ENCODE data around the gene IFI27L1.
A peak's percentile ranks its signal among the peaks of the same experiment; 100 is the strongest.

Gene IFI27L1

DNA sequence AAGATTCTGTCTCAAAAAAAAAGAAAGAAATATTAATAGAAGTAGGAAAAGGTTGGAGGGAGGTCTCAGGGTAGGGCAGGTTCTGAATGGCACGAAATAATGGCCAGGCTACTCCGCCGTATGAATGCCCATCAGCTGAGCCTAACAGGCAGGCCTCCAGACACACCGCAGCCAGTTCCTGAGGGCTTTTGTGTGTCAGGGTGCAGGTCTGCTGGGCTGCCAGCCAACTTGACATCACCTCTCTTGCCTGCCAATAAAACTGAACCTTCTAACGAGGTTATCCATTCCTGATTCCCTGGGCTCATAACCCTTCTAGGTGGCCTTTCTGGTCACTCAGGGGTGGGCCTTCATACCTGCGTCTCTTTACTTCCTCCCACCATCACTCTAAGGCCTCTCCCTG is 32.4 kb downstream of the IFI27L1 start:
- TF ChIP-seq, protein P1, sequence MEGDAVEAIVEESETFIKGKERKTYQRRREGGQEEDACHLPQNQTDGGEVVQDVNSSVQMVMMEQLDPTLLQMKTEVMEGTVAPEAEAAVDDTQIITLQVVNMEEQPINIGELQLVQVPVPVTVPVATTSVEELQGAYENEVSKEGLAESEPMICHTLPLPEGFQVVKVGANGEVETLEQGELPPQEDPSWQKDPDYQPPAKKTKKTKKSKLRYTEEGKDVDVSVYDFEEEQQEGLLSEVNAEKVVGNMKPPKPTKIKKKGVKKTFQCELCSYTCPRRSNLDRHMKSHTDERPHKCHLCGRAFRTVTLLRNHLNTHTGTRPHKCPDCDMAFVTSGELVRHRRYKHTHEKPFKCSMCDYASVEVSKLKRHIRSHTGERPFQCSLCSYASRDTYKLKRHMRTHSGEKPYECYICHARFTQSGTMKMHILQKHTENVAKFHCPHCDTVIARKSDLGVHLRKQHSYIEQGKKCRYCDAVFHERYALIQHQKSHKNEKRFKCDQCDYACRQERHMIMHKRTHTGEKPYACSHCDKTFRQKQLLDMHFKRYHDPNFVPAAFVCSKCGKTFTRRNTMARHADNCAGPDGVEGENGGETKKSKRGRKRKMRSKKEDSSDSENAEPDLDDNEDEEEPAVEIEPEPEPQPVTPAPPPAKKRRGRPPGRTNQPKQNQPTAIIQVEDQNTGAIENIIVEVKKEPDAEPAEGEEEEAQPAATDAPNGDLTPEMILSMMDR (conservative IDR thresholded peaks at IDR 0.05; ENCODE audit: low read length): no peak

DNA sequence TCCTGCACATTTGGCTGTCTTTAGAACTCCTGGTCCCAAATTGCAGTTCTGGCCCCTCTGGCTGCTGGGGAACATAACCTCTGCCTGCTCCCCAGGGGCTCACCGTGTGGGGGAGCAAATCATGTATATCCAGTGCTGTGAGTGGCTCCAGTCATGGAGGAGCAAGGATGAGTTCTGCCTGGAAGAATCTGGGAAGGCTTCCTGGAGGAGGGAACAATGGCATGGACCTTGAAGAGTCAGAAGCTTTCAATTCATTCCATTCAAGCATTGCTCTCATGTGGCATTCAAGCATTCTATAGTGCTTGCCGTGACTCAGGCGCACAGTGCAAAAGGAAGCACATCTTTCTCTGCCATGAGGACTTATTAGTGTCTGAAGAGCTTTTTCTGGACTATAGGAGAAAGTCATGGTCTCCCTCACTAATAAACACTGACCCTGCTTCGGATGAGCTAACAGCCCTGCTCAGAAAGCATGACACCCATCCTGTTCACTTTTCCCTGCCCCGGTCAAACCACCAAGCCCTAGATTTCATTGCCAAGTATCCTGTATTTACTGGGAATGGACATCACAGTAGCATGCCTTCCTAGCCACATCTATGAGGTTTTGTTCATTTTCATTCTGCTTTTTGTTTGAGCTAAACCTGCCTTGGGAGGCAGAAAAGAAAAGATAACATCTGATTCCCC is 32.9 kb downstream of the IFI27L1 start:
- H3K4me3 ChIP-seq (ENCODE audit: low read length): no peak overlapping the region
- no peak for DNase-seq (ENCODE audit: low read depth)
- TF ChIP-seq, protein P1 (conservative IDR thresholded peaks at IDR 0.05; ENCODE audit: low read length): no peak

More for the DNA sequence above, 32.4 kb downstream of the IFI27L1 start:
- DNase-seq (ENCODE audit: low read depth): no peak
- H3K4me3 ChIP-seq (ENCODE audit: low read length): no peak overlapping the region

DNA sequence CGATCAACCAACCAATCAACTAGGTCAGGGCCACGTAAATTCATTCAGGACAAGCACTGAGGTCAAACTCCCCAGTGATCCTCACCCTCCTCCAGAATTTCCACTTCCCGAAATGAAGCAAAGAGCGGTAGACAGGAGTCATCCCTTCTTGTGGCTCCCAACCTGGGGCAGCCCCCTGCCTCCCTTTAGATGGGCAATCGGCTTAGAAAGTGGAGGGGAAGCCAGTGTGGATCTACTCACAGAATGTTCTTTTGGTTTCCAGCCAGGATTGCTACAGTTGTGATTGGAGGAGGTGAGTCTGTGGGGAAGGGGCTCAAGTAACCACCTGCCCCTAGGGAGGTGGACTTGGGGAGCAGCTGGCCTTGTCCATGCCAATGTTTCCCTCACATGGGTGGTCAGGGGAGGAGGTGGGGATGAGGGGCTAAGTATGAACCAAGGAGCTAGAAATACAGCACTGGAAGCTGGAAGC is 33.5 kb downstream of the IFI27L1 start:
- no peak for DNase-seq (ENCODE audit: low read depth)
- TF ChIP-seq, protein P1 (conservative IDR thresholded peaks at IDR 0.05; ENCODE audit: low read length): no peak
- H3K4me3 ChIP-seq (ENCODE audit: low read length): no peak overlapping the region

DNA sequence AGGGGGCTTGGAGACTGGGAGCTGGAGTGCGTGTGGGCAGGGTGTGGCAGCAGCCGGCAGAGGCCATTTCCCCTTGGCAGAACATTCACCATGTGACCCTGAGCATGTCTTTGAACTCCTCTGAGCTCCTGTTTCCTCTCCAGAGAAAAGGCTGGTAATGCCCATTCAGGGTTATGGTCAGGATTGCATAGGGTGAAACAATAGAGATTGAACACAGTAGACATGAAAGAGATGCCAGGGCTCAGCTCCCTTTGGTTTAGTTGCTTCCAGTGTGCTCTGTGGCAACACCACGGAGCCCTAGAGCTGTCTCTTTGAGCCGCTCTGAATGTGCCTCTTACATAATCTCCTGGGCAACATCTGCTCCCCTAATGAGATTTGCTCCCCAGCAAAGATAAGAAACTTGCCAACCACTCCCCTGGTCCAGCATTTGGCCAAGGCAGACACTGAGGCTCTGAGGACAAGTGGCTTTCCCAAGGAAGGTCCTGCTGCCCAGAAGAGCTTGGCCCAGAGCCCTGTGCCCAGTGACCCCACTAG is 34.0 kb downstream of the IFI27L1 start:
- DNase-seq (ENCODE audit: low read depth): peak; percentile 24
- TF ChIP-seq, protein P1 (conservative IDR thresholded peaks at IDR 0.05; ENCODE audit: low read length): no peak
- H3K4me3 ChIP-seq (ENCODE audit: low read length): no peak overlapping the region

DNA sequence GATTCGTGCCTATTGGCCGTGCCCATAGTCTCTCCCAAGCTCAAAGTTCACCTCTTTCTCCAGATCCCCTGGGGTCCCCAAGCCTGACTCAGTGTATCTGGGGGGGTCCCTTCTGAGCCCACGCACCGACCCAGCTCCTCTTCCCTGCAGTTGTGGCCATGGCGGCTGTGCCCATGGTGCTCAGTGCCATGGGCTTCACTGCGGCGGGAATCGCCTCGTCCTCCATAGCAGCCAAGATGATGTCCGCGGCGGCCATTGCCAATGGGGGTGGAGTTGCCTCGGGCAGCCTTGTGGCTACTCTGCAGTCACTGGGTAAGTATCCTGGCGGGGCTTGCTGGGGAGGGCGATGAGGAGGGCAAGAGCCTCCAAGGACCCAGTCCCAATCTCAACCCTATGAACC is 34.5 kb downstream of the IFI27L1 start:
- no peak overlapping the region for H3K4me3 ChIP-seq (ENCODE audit: low read length)
- TF ChIP-seq, protein P1 (conservative IDR thresholded peaks at IDR 0.05; ENCODE audit: low read length): no peak
- no peak for DNase-seq (ENCODE audit: low read depth)

DNA sequence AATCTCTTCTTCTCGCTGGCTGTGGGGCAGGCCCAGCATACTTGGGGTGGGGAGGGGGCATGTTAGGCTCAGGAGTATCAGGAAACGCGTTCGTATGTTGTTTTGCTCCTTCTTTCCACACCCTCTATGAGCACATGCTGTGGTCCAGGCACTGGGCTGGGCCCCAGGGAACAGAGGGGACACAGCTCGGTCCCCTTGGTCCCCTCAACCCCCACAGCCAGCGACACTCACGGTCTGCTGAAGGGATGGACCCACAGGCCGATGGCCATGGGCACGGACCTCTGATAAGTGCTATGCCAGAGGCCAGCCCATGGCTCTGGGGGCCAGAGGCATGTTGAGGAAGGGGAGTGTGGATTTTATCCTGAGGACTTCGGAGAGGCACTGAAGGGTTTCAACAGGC is 35.6 kb downstream of the IFI27L1 start:
- no peak overlapping the region for H3K4me3 ChIP-seq (ENCODE audit: low read length)
- no peak for DNase-seq (ENCODE audit: low read depth)
- TF ChIP-seq, protein P1 (conservative IDR thresholded peaks at IDR 0.05; ENCODE audit: low read length): no peak

DNA sequence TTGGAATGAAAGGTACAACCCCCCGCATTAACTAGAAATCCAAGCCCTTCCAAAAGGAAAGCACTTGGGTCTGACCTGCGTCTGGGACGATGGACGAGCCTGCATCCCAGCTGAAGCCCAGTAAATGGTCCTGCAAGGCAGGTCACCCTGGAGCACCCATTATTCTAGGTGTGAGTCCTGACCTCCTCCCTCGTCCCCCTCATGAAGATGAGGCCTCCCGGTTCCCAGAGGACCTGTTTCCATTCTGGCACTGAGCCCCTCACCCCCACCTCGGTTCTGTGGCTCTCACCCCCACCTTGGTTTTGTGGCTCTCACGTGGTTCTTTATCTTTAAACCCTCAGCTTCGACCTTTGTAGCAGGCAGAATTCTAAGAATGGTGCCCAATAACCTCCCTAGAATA is 36.7 kb downstream of the IFI27L1 start:
- TF ChIP-seq, protein P1 (conservative IDR thresholded peaks at IDR 0.05; ENCODE audit: low read length): no peak
- DNase-seq (ENCODE audit: low read depth): no peak
- H3K4me3 ChIP-seq (ENCODE audit: low read length): no peak overlapping the region
